Right renal pelvis (tissue), 4 donors: Measurements from ENCODE around the gene PPP2R5C. TPM values are rescaled to one million over a fixed set of nuclear protein-coding genes. Genes with fewer than 3 reads are reported as not detected.

Experiments
- DNase-seq, 4 donors: peaks; one replicate each; pipeline ENCODE4 v3.0.0-alpha.2; 2013; ENCODE audit warnings: low read depth in 4 of 4, low spot score in 3 of 4, missing footprints in 1 of 4
- polyA plus RNA-seq, 4 donors: library from polyadenylated mRNA; unstranded; fragments of 120-200 nt; gene quantifications; one replicate each; pipeline ENCODE4 v1.2.1, GENCODE V29; 2013; ENCODE audit not compliant: insufficient read length in 4 of 4

Gene PPP2R5C
- polyA plus RNA-seq, 4 donors = 99.3 to 119 (median 117) TPM

GRCh38 chr14:101932673-101933072 is 171.2 kb downstream of the PPP2R5C start:
- DNase-seq = no peak

- no peak for DNase-seq
These were observed 171.7 kb downstream of the PPP2R5C start for GRCh38 chr14:101933209-101933608.

GRCh38 chr14:101934601-101935150 is 173.2 kb downstream of the PPP2R5C start:
- DNase-seq = no peak

GRCh38 chr14:101937926-101938767 is 176.6 kb downstream of the PPP2R5C start:
- no peak for DNase-seq

- no peak for DNase-seq
These were observed 178.2 kb downstream of the PPP2R5C start for GRCh38 chr14:101939646-101940170.

GRCh38 chr14:101944451-101944850 is 182.9 kb downstream of the PPP2R5C start:
- DNase-seq = no peak

- DNase-seq = no peak
These were observed 183.7 kb downstream of the PPP2R5C start for GRCh38 chr14:101945171-101945570.

GRCh38 chr14:101947577-101947903 is 186.0 kb downstream of the PPP2R5C start:
- no peak for DNase-seq

GRCh38 chr14:101947904-101948665 is 186.6 kb downstream of the PPP2R5C start:
- peak; percentile 100 for DNase-seq

- DNase-seq = no peak
These were observed 187.2 kb downstream of the PPP2R5C start for GRCh38 chr14:101948666-101949216.

- DNase-seq = no peak
These were observed 188.6 kb downstream of the PPP2R5C start for GRCh38 chr14:101950100-101950499.

- DNase-seq = no peak
These were observed 189.2 kb downstream of the PPP2R5C start for GRCh38 chr14:101950516-101951215.

GRCh38 chr14:101953151-101953550 is 191.6 kb downstream of the PPP2R5C start:
- DNase-seq = no peak

- no peak for DNase-seq
These were observed 193.0 kb downstream of the PPP2R5C start for GRCh38 chr14:101954501-101954900.

GRCh38 chr14:101955695-101956161 is 194.2 kb downstream of the PPP2R5C start:
- DNase-seq = no peak

- no peak for DNase-seq
These were observed 194.8 kb downstream of the PPP2R5C start for GRCh38 chr14:101956179-101956885.

GRCh38 chr14:101957406-101958234 is 196.1 kb downstream of the PPP2R5C start:
- DNase-seq = no peak

- no peak for DNase-seq
These were observed 197.1 kb downstream of the PPP2R5C start for GRCh38 chr14:101958418-101959180.
